Right atrium auricular region (tissue), 2 donors: Measurements from ENCODE around the gene KIF6. TPM values are rescaled to one million over a fixed set of nuclear protein-coding genes. Genes with fewer than 3 reads are reported as not detected.

Source experiments
- DNase-seq: peaks from one replicate; pipeline ENCODE4 v3.0.0-alpha.2; 2019; ENCODE audit warnings: low spot score
- H3K27ac ChIP-seq, 2 donors: fragments of 200-600 bp; sonication (generic); 1 replicate in 1 of 2; 2 replicates in 1 of 2; pipeline ENCODE4 v1.5.1; 2016 to 2019
- H3K27me3 ChIP-seq, 2 donors: fragments of 200-600 bp; sonication (generic); one replicate each; pipeline versions ENCODE4 v1.5.1 to v1.6.0; 2017 to 2019
- H3K36me3 ChIP-seq: fragments of 200-600 bp; sonication (generic); one replicate; pipeline ENCODE4 v1.5.1; 2016
- H3K4me1 ChIP-seq, 2 donors: fragments of 200-600 bp; sonication (generic); one replicate each; pipeline versions ENCODE4 v1.5.1 to v1.6.0; 2017 to 2019
- H3K4me3 ChIP-seq, 2 donors: fragments of 200-600 bp; sonication (generic); 1 replicate in 1 of 2; 2 replicates in 1 of 2; pipeline ENCODE4 v1.5.1; 2017 to 2019; ENCODE audit warnings: mild to moderate bottlenecking in 1 of 2, moderate library complexity in 1 of 2
- H3K9me3 ChIP-seq, 2 donors: fragments of 200-600 bp; sonication (generic); one replicate each; pipeline ENCODE4 v1.5.1; 2019
- total RNA-seq, 2 donors: library from RNA; depleted of rRNA; stranded (reverse); fragments of >200 nt; gene quantifications; one replicate each; pipeline ENCODE4 v1.1.0, GENCODE V29; 2016
- TF ChIP-seq, protein P1 (sequence below), 2 donors: fragments of 200-600 bp; sonication (generic); IDR thresholded peaks; one replicate each; pipeline ENCODE4 v1.5.1; 2019; ENCODE audit warnings: antibody characterized with exemption in 2 of 2

KIF6 gene
- total RNA-seq, 2 donors from 2014 or later = not detected

DNA sequence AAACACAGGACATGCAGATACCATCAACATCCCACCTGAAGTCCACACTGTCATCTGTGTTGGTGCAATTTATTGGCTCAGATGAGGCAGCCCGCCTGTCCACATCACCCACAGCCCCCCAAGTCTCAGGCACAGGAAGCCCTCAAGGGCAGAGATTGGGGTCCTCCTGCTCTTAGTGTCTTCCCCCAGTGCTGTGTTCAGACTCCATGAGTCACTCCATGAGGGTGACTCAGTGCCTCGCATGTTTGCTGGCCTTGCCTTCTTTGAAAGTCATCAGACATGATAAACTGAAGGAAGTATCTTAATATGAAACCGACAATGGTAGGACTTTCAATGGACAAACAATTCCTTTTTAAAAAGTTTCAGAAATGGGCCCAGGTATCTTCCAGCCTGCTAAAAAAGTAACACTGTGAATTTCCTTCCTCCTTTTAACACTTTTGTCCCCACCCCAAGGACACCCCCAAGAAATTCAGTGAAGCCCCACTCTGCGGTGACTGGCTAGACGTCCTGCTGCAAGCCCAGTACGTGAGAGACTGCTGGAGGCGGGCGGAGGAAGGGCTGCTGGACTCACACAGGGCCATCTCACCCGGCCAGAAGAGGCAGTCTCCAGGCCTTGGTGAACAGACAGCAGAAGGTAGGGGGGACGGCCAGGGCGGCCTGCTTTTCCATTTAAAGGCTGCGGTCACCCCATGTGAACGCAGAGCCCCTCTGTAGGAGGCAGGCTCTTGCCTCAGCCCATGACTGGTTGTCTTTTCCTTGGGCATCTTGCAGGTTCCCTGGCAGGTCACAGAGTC is 359.7 kb downstream of the KIF6 start:
- H3K27ac ChIP-seq = no peak overlapping the region
- DNase-seq = no peak
- no peaks in the 10 kb centered on the region for H3K4me1 ChIP-seq
- H3K27me3 ChIP-seq = no peaks in the 10 kb centered on the region
- H3K9me3 ChIP-seq = no peaks in the 10 kb centered on the region
- H3K4me3 ChIP-seq = no peak overlapping the region
- H3K36me3 ChIP-seq = no peaks in the 10 kb centered on the region
- TF ChIP-seq, protein P1, sequence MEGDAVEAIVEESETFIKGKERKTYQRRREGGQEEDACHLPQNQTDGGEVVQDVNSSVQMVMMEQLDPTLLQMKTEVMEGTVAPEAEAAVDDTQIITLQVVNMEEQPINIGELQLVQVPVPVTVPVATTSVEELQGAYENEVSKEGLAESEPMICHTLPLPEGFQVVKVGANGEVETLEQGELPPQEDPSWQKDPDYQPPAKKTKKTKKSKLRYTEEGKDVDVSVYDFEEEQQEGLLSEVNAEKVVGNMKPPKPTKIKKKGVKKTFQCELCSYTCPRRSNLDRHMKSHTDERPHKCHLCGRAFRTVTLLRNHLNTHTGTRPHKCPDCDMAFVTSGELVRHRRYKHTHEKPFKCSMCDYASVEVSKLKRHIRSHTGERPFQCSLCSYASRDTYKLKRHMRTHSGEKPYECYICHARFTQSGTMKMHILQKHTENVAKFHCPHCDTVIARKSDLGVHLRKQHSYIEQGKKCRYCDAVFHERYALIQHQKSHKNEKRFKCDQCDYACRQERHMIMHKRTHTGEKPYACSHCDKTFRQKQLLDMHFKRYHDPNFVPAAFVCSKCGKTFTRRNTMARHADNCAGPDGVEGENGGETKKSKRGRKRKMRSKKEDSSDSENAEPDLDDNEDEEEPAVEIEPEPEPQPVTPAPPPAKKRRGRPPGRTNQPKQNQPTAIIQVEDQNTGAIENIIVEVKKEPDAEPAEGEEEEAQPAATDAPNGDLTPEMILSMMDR (IDR thresholded peaks at IDR 0.05) = no peak

DNA sequence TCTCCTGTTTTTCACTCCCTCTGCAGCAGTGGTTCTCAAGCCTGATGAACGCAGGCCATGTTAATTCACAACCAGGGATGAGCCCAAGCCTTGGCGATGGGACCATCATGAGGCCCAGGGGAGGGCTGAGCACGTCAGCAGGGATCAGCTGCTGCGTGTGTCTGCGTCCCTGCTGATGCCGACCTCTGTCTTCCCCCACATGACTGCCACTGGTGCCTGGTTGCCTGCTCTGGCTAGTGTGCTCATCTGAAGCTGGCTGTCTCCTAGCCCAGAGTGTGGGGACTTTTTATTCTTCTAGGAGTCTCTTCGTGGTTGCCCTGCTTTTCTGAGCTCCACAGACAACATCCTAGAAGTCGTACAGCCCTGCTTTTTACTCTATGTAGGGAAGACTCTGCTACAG is 361.9 kb downstream of the KIF6 start:
- Histone ChIP-seq H3K9me3 (no peaks in the 10 kb centered on the region), H3K4me3 (no peak overlapping the region), H3K27ac (no peak overlapping the region), H3K36me3 (no peaks in the 10 kb centered on the region), H3K27me3 (no peaks in the 10 kb centered on the region), H3K4me1 (no peaks in the 10 kb centered on the region)
- no peak for DNase-seq
- TF ChIP-seq, protein P1 (IDR thresholded peaks at IDR 0.05) = no peak

- DNase-seq = no peak
- H3K4me3 ChIP-seq = no peak overlapping the region
- H3K36me3 ChIP-seq = no peaks in the 10 kb centered on the region
- no peaks in the 10 kb centered on the region for H3K9me3 ChIP-seq
- H3K27me3 ChIP-seq = no peaks in the 10 kb centered on the region
- TF ChIP-seq, protein P1 (IDR thresholded peaks at IDR 0.05) = no peak
- H3K27ac ChIP-seq = no peak overlapping the region
- H3K4me1 ChIP-seq = no peaks in the 10 kb centered on the region
Observed at GRCh38 chr6:39362487-39362865, 362.7 kb downstream of the KIF6 start.

- H3K9me3 ChIP-seq = no peaks in the 10 kb centered on the region
- H3K27ac ChIP-seq = no peak overlapping the region
- H3K27me3 ChIP-seq = no peaks in the 10 kb centered on the region
- H3K36me3 ChIP-seq = no peaks in the 10 kb centered on the region
- H3K4me3 ChIP-seq = no peak overlapping the region
- TF ChIP-seq, protein P1 (IDR thresholded peaks at IDR 0.05) = peak; percentile 84 to 85
- no peaks in the 10 kb centered on the region for H3K4me1 ChIP-seq
- peak; percentile 68 for DNase-seq
Observed at GRCh38 chr6:39361657-39362486, 363.3 kb downstream of the KIF6 start.

- no peaks in the 10 kb centered on the region for H3K9me3 ChIP-seq
- DNase-seq = no peak
- no peaks in the 10 kb centered on the region for H3K36me3 ChIP-seq
- no peaks in the 10 kb centered on the region for H3K27me3 ChIP-seq
- H3K27ac ChIP-seq = no peak overlapping the region
- H3K4me1 ChIP-seq = no peaks in the 10 kb centered on the region
- TF ChIP-seq, protein P1 (IDR thresholded peaks at IDR 0.05) = no peak
- H3K4me3 ChIP-seq = no peak overlapping the region
Observed at GRCh38 chr6:39360378-39360777, 364.8 kb downstream of the KIF6 start.
